ENCODE data around the gene CAMTA1. TPM values are rescaled to one million over a fixed set of nuclear protein-coding genes. Genes with fewer than 3 reads are reported as not detected.
A peak's percentile ranks its signal among the peaks of the same experiment; 100 is the strongest.

Gene CAMTA1
- total and polyA plus RNA-seq, 9 of the 15 experiments (the other 6 are each of a cell fraction or from before 2014, with no cell fraction given) = 43.9 to 161 (median 65.9) TPM

DNA sequence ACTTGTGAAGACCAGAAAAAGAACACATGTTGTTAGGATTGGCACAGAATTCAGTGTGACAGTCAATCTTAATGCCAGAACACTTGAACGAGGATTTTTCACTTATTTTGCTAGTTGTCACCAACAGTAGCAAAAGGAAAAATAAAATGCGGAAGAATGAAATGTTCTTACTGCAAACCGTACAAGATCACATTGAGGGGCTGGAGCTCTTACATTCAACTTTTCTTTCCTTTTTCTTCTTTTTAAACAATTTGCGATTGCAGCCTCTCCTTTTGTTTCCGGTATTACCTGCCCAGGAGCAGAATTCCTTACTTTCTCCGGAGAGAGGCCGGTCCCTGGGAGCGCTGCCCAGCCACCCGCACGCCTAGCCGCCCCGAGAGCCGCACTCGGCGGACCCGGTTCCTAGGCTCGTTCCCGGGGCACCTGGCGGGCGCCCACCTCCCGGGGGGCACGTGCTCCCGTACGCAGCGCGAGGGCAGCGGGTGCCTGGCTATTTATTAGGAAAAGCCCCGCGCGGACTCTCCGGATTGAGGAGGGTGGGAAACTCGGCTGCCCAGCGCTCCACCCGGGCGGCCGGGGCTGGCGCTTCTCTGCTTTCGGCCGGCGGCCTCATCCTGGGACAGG lies 1.2 kb upstream of the CAMTA1 start:
- Histone ChIP-seq H3K79me2 (ENCODE audit: control insufficient read depth, insufficient read depth, low read length) (peaks cover 40% of the 10 kb centered on the region), H3K9me1 (ENCODE audit: control insufficient read depth, insufficient read depth, low read length) (peaks cover 9% of the 10 kb centered on the region), H2AFZ (ENCODE audit: low read depth, low read length) (peak overlapping the region; percentile 85), H4K20me1 (replicated peaks; ENCODE audit: control insufficient read depth, insufficient read depth, low read length) (peaks cover 20% of the 10 kb centered on the region), H3K4me1 (replicated peaks in 1 of 2; ENCODE audit: control insufficient read depth in 2 of 2, insufficient read depth in 2 of 2, low read length in 2 of 2) (peaks cover 13 to 23% of the 10 kb centered on the region in 2 experiments; a peak in 4 of 5 replicates), H3K36me3 (ENCODE audit: control insufficient read depth, insufficient read depth, low read length) (0 out of 3 replicates have a peak, but pooled peaks cover 4% of the 10 kb centered on the region), H3K4me2 (ENCODE audit: insufficient read depth, low read length) (peak overlapping the region; percentile 83), H3K27me3 (ENCODE audit: control insufficient read depth in 2 of 2, insufficient read depth in 2 of 2, low read length in 2 of 2) (no peaks in the 10 kb centered on the region), H3K27ac (ENCODE audit: extremely low read depth, low read depth, low read length) (peak overlapping the region; percentile 97), H3K9me3 (replicated peaks; ENCODE audit: control insufficient read depth, insufficient read depth, low read depth, low read length) (no peaks in the 10 kb centered on the region), H3K4me3 (peak overlapping the region; percentile 96), H3K9ac (ENCODE audit: insufficient read depth in 1 of 2, low read depth in 2 of 2, low read length in 2 of 2) (peak overlapping the region; percentile 82 to 95)
- FAIRE-seq (peak; percentile 65), DNase-seq (ENCODE audit: extremely low read depth in 1 of 4, low spot score in 3 of 4) (no peak), ATAC-seq (peak; percentile 1)
- intact Hi-C loops (cut with micrococcal nuclease) = no loop called here
- under 1% methylated on average over 37 of the region's 40 CpGs for WGBS (ENCODE audit: insufficient coverage, low coverage, missing lambda C conversion rate)
- BruUV-seq (replicated peaks) = no TSS peak
- POLR2A ChIA-PET = interaction anchor here (0.7 to 1.6 kb wide), 14 partner anchors 9 to 365 kb away, joined by 3 to 10 read pairs (median 4); no protein-coding TSS in a partner anchor
- CTCF ChIA-PET (ENCODE audit: low intra/inter-chr PET ratio) = interaction anchor here (0.6 kb wide), 1 partner anchor 58 kb away, joined by 4 read pairs; no protein-coding TSS in a partner anchor
- in situ Hi-C loops (cut with MboI) = no loop called here
- TF ChIP-seq POLR2A (conservative IDR thresholded peaks at IDR 0.05) (peak; percentile 69), SIRT6 (IDR thresholded peaks at IDR 0.05; ENCODE audit: low read depth, low read length) (no peak), ADNP (tag; IDR thresholded peaks at IDR 0.05) (no peak), MYBL2 (IDR thresholded peaks at IDR 0.05; ENCODE audit: low read depth) (no peak), MYBL2 (CRISPR knock-in tag; IDR thresholded peaks at IDR 0.05; ENCODE audit: borderline replicate concordance) (no peak), PHB2 (IDR thresholded peaks at IDR 0.05; ENCODE audit: low read depth) (no peak), MGA (IDR thresholded peaks at IDR 0.05) (peak; percentile 3; the same call in 1 of the 2 replicates), ZNF668 (CRISPR knock-in tag; IDR thresholded peaks at IDR 0.05) (no peak)
- TF ChIP-seq, protein P1, sequence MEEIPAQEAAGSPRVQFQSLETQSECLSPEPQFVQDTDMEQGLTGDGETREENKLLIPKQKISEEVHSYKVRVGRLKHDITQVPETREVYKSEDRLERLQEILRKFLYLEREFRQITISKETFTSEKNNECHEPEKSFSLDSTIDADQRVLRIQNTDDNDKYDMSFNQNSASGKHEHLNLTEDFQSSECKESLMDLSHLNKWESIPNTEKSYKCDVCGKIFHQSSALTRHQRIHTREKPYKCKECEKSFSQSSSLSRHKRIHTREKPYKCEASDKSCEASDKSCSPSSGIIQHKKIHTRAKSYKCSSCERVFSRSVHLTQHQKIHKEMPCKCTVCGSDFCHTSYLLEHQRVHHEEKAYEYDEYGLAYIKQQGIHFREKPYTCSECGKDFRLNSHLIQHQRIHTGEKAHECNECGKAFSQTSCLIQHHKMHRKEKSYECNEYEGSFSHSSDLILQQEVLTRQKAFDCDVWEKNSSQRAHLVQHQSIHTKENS (CRISPR knock-in tag; IDR thresholded peaks at IDR 0.05) = no peak
